Left ventricle myocardium inferior (tissue), 1 donor: Measurements from ENCODE around the gene CAMK2G. TPM values are rescaled to one million over a fixed set of nuclear protein-coding genes. Genes with fewer than 3 reads are reported as not detected.

Source experiments
- DNase-seq: peaks from one replicate; pipeline ENCODE4 v3.0.0-alpha.2; 2020
- H3K27ac ChIP-seq: fragments of 200-600 bp; replicated peaks from 2 replicates; pipeline ENCODE4 v1.8.0; 2021
- H3K27me3 ChIP-seq: fragments of 200-600 bp; 2 replicates; pipeline ENCODE4 v1.8.0; 2021; ENCODE audit warnings: low read depth
- H3K36me3 ChIP-seq: fragments of 200-600 bp; 2 replicates; pipeline ENCODE4 v1.8.0; 2021
- H3K4me1 ChIP-seq: fragments of 200-600 bp; 2 replicates; pipeline ENCODE4 v1.8.0; 2021
- H3K4me3 ChIP-seq: fragments of 200-600 bp; 2 replicates; pipeline ENCODE4 v1.8.0; 2021; ENCODE audit warnings: mild to moderate bottlenecking, moderate library complexity
- H3K9me3 ChIP-seq: fragments of 200-600 bp; replicated peaks from 2 replicates; pipeline ENCODE4 v1.8.0; 2021
- CTCF ChIP-seq: fragments of 200-600 bp; IDR thresholded peaks from 2 replicates; pipeline ENCODE4 v1.8.0; 2021; ENCODE audit warnings: antibody characterized with exemption, mild to moderate bottlenecking, borderline replicate concordance
- intact Hi-C: fragments of 100-400 bp; cut with micrococcal nuclease; formaldehyde crosslinking; loops from one replicate; pipeline ENCODE4 v1.11.0; 2022
- total RNA-seq: library from RNA; stranded (reverse); fragmentation: NEBNext Ultra II Directional; extraction: Animal tissue kit (Norgen Biotek cat#: 25700); gene quantifications from one replicate; pipeline ENCODE4 v1.2.1, GENCODE V29; 2021
- donor health status: DM: no; HTN: yes; CAD: no; lungs with severe emphysema.

CAMK2G gene
- total RNA-seq, 1 donor from 2014 or later = 12.5 TPM

DNA sequence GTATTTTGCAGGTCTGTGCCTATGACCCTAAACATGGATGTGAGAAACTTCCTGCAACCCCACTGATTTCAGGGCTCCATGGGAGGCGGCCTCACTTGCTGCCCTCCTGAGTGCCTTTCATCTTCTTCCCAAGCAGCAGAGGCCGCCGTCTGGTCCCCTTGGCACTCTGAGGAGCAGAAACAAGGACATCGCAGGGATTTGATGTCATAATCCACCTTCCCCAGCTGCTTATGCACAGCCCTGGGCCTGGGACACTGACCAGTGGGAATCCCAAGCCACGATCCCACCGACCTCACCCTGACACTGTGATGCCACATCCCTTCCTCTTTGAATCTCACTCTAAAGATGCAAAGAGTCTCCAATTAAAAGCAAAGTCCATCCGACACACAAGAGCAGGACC is 7.7 kb downstream of the CAMK2G start:
- peaks cover 45% of the 10 kb centered on the region for H3K4me1 ChIP-seq
- peak overlapping the region; percentile 77 for H3K27ac ChIP-seq
- H3K4me3 ChIP-seq = no peak overlapping the region
- peaks cover 14% of the 10 kb centered on the region for H3K27me3 ChIP-seq
- H3K36me3 ChIP-seq = peaks cover 20% of the 10 kb centered on the region
- H3K9me3 ChIP-seq = no peaks in the 10 kb centered on the region
- no peak for TF ChIP-seq CTCF
- intact Hi-C loops = no loop called here
- DNase-seq = no peak

GRCh38 chr10:73865459-73866442 is 8.6 kb downstream of the CAMK2G start:
- intact Hi-C loops = no loop called here
- Histone ChIP-seq H3K27ac (peak overlapping the region; percentile 77), H3K4me1 (peaks cover 45% of the 10 kb centered on the region), H3K36me3 (peaks cover 19% of the 10 kb centered on the region), H3K9me3 (no peaks in the 10 kb centered on the region), H3K27me3 (peaks cover 19% of the 10 kb centered on the region), H3K4me3 (no peak overlapping the region)
- no peak for TF ChIP-seq CTCF
- DNase-seq = peak; percentile 57

DNA sequence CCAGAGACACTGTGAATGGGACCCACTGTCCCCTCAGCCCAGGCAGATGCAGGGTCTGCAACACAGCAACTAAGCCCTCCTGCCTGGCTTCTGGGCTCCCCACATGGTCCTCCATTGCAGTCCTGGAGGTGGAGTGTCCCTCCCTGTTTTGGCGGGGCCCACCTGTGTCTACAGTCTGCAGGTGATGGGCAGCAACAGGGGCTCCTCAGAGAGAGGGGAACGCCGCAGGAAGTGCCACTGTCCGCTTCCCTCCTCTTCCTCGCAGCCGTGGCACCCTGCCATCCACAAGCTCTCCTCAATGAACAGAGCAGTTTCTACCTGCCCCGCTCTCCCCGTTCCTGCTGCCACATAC is 9.3 kb downstream of the CAMK2G start:
- H3K27ac ChIP-seq = peak overlapping the region; percentile 77
- peaks cover 25% of the 10 kb centered on the region for H3K27me3 ChIP-seq
- peaks cover 22% of the 10 kb centered on the region for H3K36me3 ChIP-seq
- H3K4me3 ChIP-seq = no peak overlapping the region
- intact Hi-C loops = no loop called here
- no peaks in the 10 kb centered on the region for H3K9me3 ChIP-seq
- no peak for TF ChIP-seq CTCF
- no peak for DNase-seq
- peaks cover 45% of the 10 kb centered on the region for H3K4me1 ChIP-seq

- Histone ChIP-seq H3K4me1 (peaks cover 45% of the 10 kb centered on the region), H3K36me3 (peaks cover 28% of the 10 kb centered on the region), H3K9me3 (no peaks in the 10 kb centered on the region), H3K27ac (no peak overlapping the region), H3K27me3 (peaks cover 27% of the 10 kb centered on the region), H3K4me3 (no peak overlapping the region)
- no peak for TF ChIP-seq CTCF
- intact Hi-C loops = no loop called here
- no peak for DNase-seq
These were observed 10.1 kb downstream of the CAMK2G start for GRCh38 chr10:73864229-73864628.

- Histone ChIP-seq H3K36me3 (peaks cover 33% of the 10 kb centered on the region), H3K9me3 (no peaks in the 10 kb centered on the region), H3K4me1 (peaks cover 35% of the 10 kb centered on the region), H3K27ac (no peak overlapping the region), H3K4me3 (no peak overlapping the region), H3K27me3 (peaks cover 27% of the 10 kb centered on the region)
- TF ChIP-seq CTCF = no peak
- no peak for DNase-seq
- intact Hi-C loops = no loop called here
These were observed 11.1 kb downstream of the CAMK2G start for GRCh38 chr10:73863039-73863817.
